Gastrocnemius medialis (tissue), 4 donors: Measurements from ENCODE around the gene ARMC7. TPM values are rescaled to one million over a fixed set of nuclear protein-coding genes. Genes with fewer than 3 reads are reported as not detected.

ENCODE experiments used
- ATAC-seq, 2 donors: fragments of 150-250 bp; one replicate each; pipeline ENCODE4 v1.9.1; 2016
- DNase-seq, 2 donors: peaks; one replicate each; pipeline ENCODE4 v3.0.0-alpha.2; 2019
- H3K27ac ChIP-seq, 4 donors: fragments of 200-600 bp; sonication (generic); 1 replicate in 1 of 4; 2 replicates in 3 of 4; pipeline ENCODE4 v1.5.1; 2016 to 2018; ENCODE audit warnings: mild to moderate bottlenecking in 2 of 4, moderate library complexity in 1 of 4
- H3K27me3 ChIP-seq, 3 donors: fragments of 200-600 bp; sonication (generic) in 2 of 3; 1 replicate in 1 of 3; 2 replicates in 2 of 3; pipeline versions ENCODE4 v1.5.1 to v1.6.0; 2016 to 2019; ENCODE audit warnings: mild to moderate bottlenecking in 1 of 3, moderate library complexity in 1 of 3
- H3K36me3 ChIP-seq, 2 donors: fragments of 200-600 bp; sonication (generic) in 1 of 2; one replicate each; pipeline ENCODE4 v1.5.1; 2017 to 2018
- H3K4me1 ChIP-seq, 2 donors: fragments of 200-600 bp; sonication (generic) in 1 of 2; one replicate each; pipeline ENCODE4 v1.5.1; 2016 to 2017; ENCODE audit warnings: mild to moderate bottlenecking in 2 of 2
- H3K4me3 ChIP-seq, 4 donors: fragments of 200-600 bp; sonication (generic) in 3 of 4; 1 replicate in 1 of 4; 2 replicates in 3 of 4; pipeline ENCODE4 v1.5.1; 2016 to 2019; ENCODE audit warnings: mild to moderate bottlenecking in 2 of 4
- H3K9me3 ChIP-seq, 3 donors: fragments of 200-600 bp; sonication (generic) in 2 of 3; 1 replicate in 1 of 3; 2 replicates in 2 of 3; pipeline ENCODE4 v1.5.1; 2016 to 2019
- POLR2A ChIP-seq, 2 donors: fragments of 450-650 bp; IDR thresholded peaks; one replicate each; pipeline ENCODE4 v1.6.1; 2017; ENCODE audit warnings: antibody characterized with exemption in 2 of 2, mild to moderate bottlenecking in 2 of 2, moderate library complexity in 2 of 2
- in situ Hi-C, 4 donors: fragments of 200-750 bp; cut with MboI; loops; one replicate each; pipeline versions ENCODE4 v1.15.0 to v1.8.0; 2017; ENCODE audit warnings: low sequenced_read_pairs in 4 of 4
- intact Hi-C: fragments of 100-400 bp; cut with DNase I; formaldehyde crosslinking; loops from one replicate; pipeline ENCODE4 v1.15.1; 2023; ENCODE audit warnings: low total_unique reads
- total RNA-seq, 4 donors: library from RNA; depleted of rRNA; stranded (reverse); fragments of >200 nt; gene quantifications; one replicate each; pipeline versions ENCODE4 v1.1.0 to v1.2.3, GENCODE V29; 2016
- TF ChIP-seq, protein P1 (sequence below), 5 experiments: fragments of 450-650 bp in 3 of 5; fragments of 200-600 bp in 2 of 5; sonication (generic) in 2 of 5; IDR thresholded peaks in 4 of 5; conservative IDR thresholded peaks in 1 of 5; 1 replicate in 4 of 5; 2 replicates in 1 of 5; pipeline ENCODE4 v1.5.1; 2016 to 2019; ENCODE audit warnings: antibody characterized with exemption in 5 of 5, mild to moderate bottlenecking in 3 of 5, moderate library complexity in 3 of 5

ARMC7 gene
- total RNA-seq, 4 donors from 2014 or later = 2.0 to 4.4 (median 3.0) TPM

- no peak for DNase-seq
- no peak for TF ChIP-seq POLR2A (IDR thresholded peaks at IDR 0.05)
- TF ChIP-seq, protein P1, sequence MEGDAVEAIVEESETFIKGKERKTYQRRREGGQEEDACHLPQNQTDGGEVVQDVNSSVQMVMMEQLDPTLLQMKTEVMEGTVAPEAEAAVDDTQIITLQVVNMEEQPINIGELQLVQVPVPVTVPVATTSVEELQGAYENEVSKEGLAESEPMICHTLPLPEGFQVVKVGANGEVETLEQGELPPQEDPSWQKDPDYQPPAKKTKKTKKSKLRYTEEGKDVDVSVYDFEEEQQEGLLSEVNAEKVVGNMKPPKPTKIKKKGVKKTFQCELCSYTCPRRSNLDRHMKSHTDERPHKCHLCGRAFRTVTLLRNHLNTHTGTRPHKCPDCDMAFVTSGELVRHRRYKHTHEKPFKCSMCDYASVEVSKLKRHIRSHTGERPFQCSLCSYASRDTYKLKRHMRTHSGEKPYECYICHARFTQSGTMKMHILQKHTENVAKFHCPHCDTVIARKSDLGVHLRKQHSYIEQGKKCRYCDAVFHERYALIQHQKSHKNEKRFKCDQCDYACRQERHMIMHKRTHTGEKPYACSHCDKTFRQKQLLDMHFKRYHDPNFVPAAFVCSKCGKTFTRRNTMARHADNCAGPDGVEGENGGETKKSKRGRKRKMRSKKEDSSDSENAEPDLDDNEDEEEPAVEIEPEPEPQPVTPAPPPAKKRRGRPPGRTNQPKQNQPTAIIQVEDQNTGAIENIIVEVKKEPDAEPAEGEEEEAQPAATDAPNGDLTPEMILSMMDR (IDR thresholded peaks at IDR 0.05 in 4 of 5, conservative IDR thresholded peaks at IDR 0.05 in 1 of 5) = no peak
- ATAC-seq = peak in 1 of 2 donors; percentile 84
- peaks cover 0 to 34% of the 10 kb centered on the region in 2 donors for H3K36me3 ChIP-seq
- H3K27ac ChIP-seq = peak overlapping the region in 2 of 4 donors; percentile 46 to 49
- intact Hi-C loops (no loop called here), in situ Hi-C loops (no loop called here)
- no peaks in the 10 kb centered on the region for H3K27me3 ChIP-seq
- no peaks in the 10 kb centered on the region for H3K4me1 ChIP-seq
- no peak overlapping the region for H3K4me3 ChIP-seq
- no peaks in the 10 kb centered on the region for H3K9me3 ChIP-seq
Observed at GRCh38 chr17:75146592-75146991, 36.8 kb downstream of the ARMC7 start.

GRCh38 chr17:75147878-75148546 lies 38.2 kb downstream of the ARMC7 start:
- Histone ChIP-seq H3K27me3 (no peaks in the 10 kb centered on the region), H3K4me3 (no peak overlapping the region), H3K4me1 (peaks cover 3 to 9% of the 10 kb centered on the region in 2 donors), H3K36me3 (peaks cover 0 to 34% of the 10 kb centered on the region in 2 donors), H3K27ac (no peak overlapping the region), H3K9me3 (no peaks in the 10 kb centered on the region)
- TF ChIP-seq, protein P1 (IDR thresholded peaks at IDR 0.05 in 4 of 5, conservative IDR thresholded peaks at IDR 0.05 in 1 of 5) = no peak
- no peak for TF ChIP-seq POLR2A (IDR thresholded peaks at IDR 0.05)
- DNase-seq (no peak), ATAC-seq (no peak)
- intact Hi-C loops = no loop called here
- in situ Hi-C loops = no loop called here

GRCh38 chr17:75151930-75152329 lies 42.2 kb downstream of the ARMC7 start:
- in situ Hi-C loops = no loop called here
- Histone ChIP-seq H3K4me3 (no peak overlapping the region), H3K4me1 (peaks cover 19 to 21% of the 10 kb centered on the region in 2 donors), H3K27me3 (no peaks in the 10 kb centered on the region), H3K36me3 (peaks cover 0 to 16% of the 10 kb centered on the region in 2 donors), H3K27ac (no peak overlapping the region), H3K9me3 (no peaks in the 10 kb centered on the region)
- intact Hi-C loops = no loop called here
- no peak for ATAC-seq
- TF ChIP-seq, protein P1 (IDR thresholded peaks at IDR 0.05 in 4 of 5, conservative IDR thresholded peaks at IDR 0.05 in 1 of 5) = no peak
- TF ChIP-seq POLR2A (IDR thresholded peaks at IDR 0.05) = no peak
- DNase-seq = no peak

DNA sequence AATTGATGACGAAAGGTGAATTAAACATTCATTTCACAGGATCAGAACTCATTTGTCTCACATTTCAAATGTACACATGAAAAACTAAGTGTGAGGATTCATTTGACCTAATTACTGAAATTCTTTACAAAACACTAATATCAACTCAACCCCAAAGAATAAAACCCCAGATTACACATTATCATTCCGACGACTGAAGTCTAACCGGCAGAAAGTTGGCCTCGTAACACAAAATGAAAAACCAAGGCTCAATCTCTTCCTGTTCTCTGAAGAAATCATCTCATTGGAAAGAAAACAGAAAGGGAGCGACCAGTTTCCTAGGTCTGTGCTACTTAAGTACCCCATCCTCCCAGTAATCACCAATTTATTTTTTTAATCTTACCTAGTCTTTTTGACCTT lies 42.8 kb downstream of the ARMC7 start:
- Histone ChIP-seq H3K27me3 (no peaks in the 10 kb centered on the region), H3K27ac (no peak overlapping the region), H3K9me3 (no peaks in the 10 kb centered on the region), H3K4me3 (no peak overlapping the region), H3K36me3 (peaks cover 0 to 10% of the 10 kb centered on the region in 2 donors), H3K4me1 (peaks cover 19 to 21% of the 10 kb centered on the region in 2 donors)
- ATAC-seq (no peak), DNase-seq (no peak)
- TF ChIP-seq POLR2A (IDR thresholded peaks at IDR 0.05) = no peak
- TF ChIP-seq, protein P1 (IDR thresholded peaks at IDR 0.05 in 4 of 5, conservative IDR thresholded peaks at IDR 0.05 in 1 of 5) = no peak
- intact Hi-C loops = no loop called here
- in situ Hi-C loops = no loop called here
